Measurements from ENCODE around the gene FKBP6. TPM values are rescaled to one million over a fixed set of nuclear protein-coding genes. Genes with fewer than 3 reads are reported as not detected.
"Not testable (repeated sequence)": the region's sequence is repeated elsewhere in the genome, so short reads cannot be mapped to it uniquely, and the experiment has no call there.

The FKBP6 gene
- not detected for total RNA-seq
- polyA plus RNA-seq: not detected

GRCh38 chr7:73327922-73328321, at the start of gene FKBP6, which contains the start of gene TRIM50:
FKBP6 (plus strand) TSS chr7:73328161; CDS start chr7:73328429, 268 bp downstream.
TRIM50 (minus strand) TSS chr7:73328082; CDS start chr7:73324787, 3,295 bp downstream.
- H3K27me3 Mint-ChIP-seq; H3K4me3 Mint-ChIP-seq; H3K27me3 ChIP-seq (ENCODE audit: insufficient read depth, low read length, poor library complexity, severe bottlenecking); DNase-seq; H3K36me3 Mint-ChIP-seq; POLR2A ChIA-PET; H3K36me3 ChIP-seq (ENCODE audit: insufficient read depth, low read length); H3K9me3 ChIP-seq (ENCODE audit: low read length); H3K27ac Mint-ChIP-seq; H3K4me3 ChIP-seq (ENCODE audit: low read length); H3K4me1 ChIP-seq (ENCODE audit: insufficient read depth, low read length); H3K27ac ChIP-seq (ENCODE audit: low read depth, low read length); H3K9me3 Mint-ChIP-seq: not testable (repeated sequence)
- CTCF ChIA-PET: interaction anchor here (1.4 kb wide), 1 partner anchor 124 kb away, joined by 4 read pairs; no protein-coding TSS in a partner anchor
- peaks cover 7 to 14% (median 9%) of the 10 kb centered on the region in 3 donors for H3K4me1 Mint-ChIP-seq

- CTCF ChIA-PET: not testable (repeated sequence)
Observed at GRCh38 chr7:73297235-73297634, 30.7 kb upstream of the FKBP6 start.

GRCh38 chr7:73297706-73298105, 30.3 kb upstream of the FKBP6 start:
- CTCF ChIA-PET; POLR2A ChIA-PET; H3K36me3 ChIP-seq (ENCODE audit: insufficient read depth, low read length); H3K9me3 Mint-ChIP-seq; H3K9me3 ChIP-seq (ENCODE audit: low read length); DNase-seq; H3K36me3 Mint-ChIP-seq; H3K4me3 Mint-ChIP-seq; H3K27me3 ChIP-seq (ENCODE audit: insufficient read depth, low read length, poor library complexity, severe bottlenecking); H3K4me3 ChIP-seq (ENCODE audit: low read length); H3K27ac Mint-ChIP-seq; H3K27me3 Mint-ChIP-seq; H3K4me1 ChIP-seq (ENCODE audit: insufficient read depth, low read length); H3K27ac ChIP-seq (ENCODE audit: low read depth, low read length); H3K4me1 Mint-ChIP-seq: not testable (repeated sequence)

More at GRCh38 chr7:73297235-73297634, 30.7 kb upstream of the FKBP6 start:
- H3K27ac Mint-ChIP-seq; H3K27me3 Mint-ChIP-seq; H3K4me3 ChIP-seq (ENCODE audit: low read length); H3K4me1 ChIP-seq (ENCODE audit: insufficient read depth, low read length); DNase-seq; H3K9me3 ChIP-seq (ENCODE audit: low read length); H3K27ac ChIP-seq (ENCODE audit: low read depth, low read length); H3K36me3 ChIP-seq (ENCODE audit: insufficient read depth, low read length); H3K27me3 ChIP-seq (ENCODE audit: insufficient read depth, low read length, poor library complexity, severe bottlenecking); POLR2A ChIA-PET; H3K4me3 Mint-ChIP-seq; H3K9me3 Mint-ChIP-seq; H3K4me1 Mint-ChIP-seq; H3K36me3 Mint-ChIP-seq: not testable (repeated sequence)

GRCh38 chr7:73299812-73300211, 28.1 kb upstream of the FKBP6 start:
- H3K4me1 Mint-ChIP-seq; H3K27ac ChIP-seq (ENCODE audit: low read depth, low read length): not testable (repeated sequence)

GRCh38 chr7:73301108-73301507, 26.9 kb upstream of the FKBP6 start:
- H3K4me1 Mint-ChIP-seq; CTCF ChIA-PET; H3K4me3 Mint-ChIP-seq; H3K4me3 ChIP-seq (ENCODE audit: low read length); POLR2A ChIA-PET; H3K27me3 ChIP-seq (ENCODE audit: insufficient read depth, low read length, poor library complexity, severe bottlenecking); DNase-seq; H3K9me3 ChIP-seq (ENCODE audit: low read length); H3K9me3 Mint-ChIP-seq; H3K4me1 ChIP-seq (ENCODE audit: insufficient read depth, low read length); H3K36me3 ChIP-seq (ENCODE audit: insufficient read depth, low read length); H3K27me3 Mint-ChIP-seq; H3K27ac ChIP-seq (ENCODE audit: low read depth, low read length); H3K27ac Mint-ChIP-seq: not testable (repeated sequence)
- peaks cover 0 to 30% (median 6%) of the 10 kb centered on the region in 3 donors for H3K36me3 Mint-ChIP-seq

More at GRCh38 chr7:73299812-73300211, 28.1 kb upstream of the FKBP6 start:
- H3K27me3 Mint-ChIP-seq; H3K4me3 Mint-ChIP-seq; H3K9me3 ChIP-seq (ENCODE audit: low read length); CTCF ChIA-PET; POLR2A ChIA-PET; H3K27ac Mint-ChIP-seq; H3K4me1 ChIP-seq (ENCODE audit: insufficient read depth, low read length); DNase-seq; H3K36me3 ChIP-seq (ENCODE audit: insufficient read depth, low read length); H3K9me3 Mint-ChIP-seq; H3K27me3 ChIP-seq (ENCODE audit: insufficient read depth, low read length, poor library complexity, severe bottlenecking); H3K4me3 ChIP-seq (ENCODE audit: low read length): not testable (repeated sequence)
- peaks cover 0 to 20% (median 2%) of the 10 kb centered on the region in 3 donors for H3K36me3 Mint-ChIP-seq

GRCh38 chr7:73302846-73303245, 25.1 kb upstream of the FKBP6 start:
- H3K4me1 Mint-ChIP-seq: peaks cover 14 to 21% (median 21%) of the 10 kb centered on the region in 3 donors
- H3K9me3 Mint-ChIP-seq; H3K27ac Mint-ChIP-seq; H3K4me3 ChIP-seq (ENCODE audit: low read length); H3K9me3 ChIP-seq (ENCODE audit: low read length); H3K27ac ChIP-seq (ENCODE audit: low read depth, low read length); H3K4me3 Mint-ChIP-seq; H3K27me3 Mint-ChIP-seq; H3K4me1 ChIP-seq (ENCODE audit: insufficient read depth, low read length); CTCF ChIA-PET; POLR2A ChIA-PET; DNase-seq; H3K27me3 ChIP-seq (ENCODE audit: insufficient read depth, low read length, poor library complexity, severe bottlenecking): not testable (repeated sequence)
- H3K36me3 ChIP-seq (ENCODE audit: insufficient read depth, low read length): peaks cover 15% of the 10 kb centered on the region
- H3K36me3 Mint-ChIP-seq: peaks cover 0 to 45% (median 15%) of the 10 kb centered on the region in 3 donors

- H3K4me1 Mint-ChIP-seq: peaks cover 19 to 28% (median 27%) of the 10 kb centered on the region in 3 donors
- peaks cover 10% of the 10 kb centered on the region for H3K4me1 ChIP-seq (ENCODE audit: insufficient read depth, low read length)
- H3K27me3 ChIP-seq (ENCODE audit: insufficient read depth, low read length, poor library complexity, severe bottlenecking): no peaks in the 10 kb centered on the region
- H3K36me3 Mint-ChIP-seq: peaks cover 0 to 49% (median 15%) of the 10 kb centered on the region in 3 donors
- no peaks in the 10 kb centered on the region for H3K27me3 Mint-ChIP-seq
- DNase-seq: no peak
- H3K4me3 Mint-ChIP-seq: no peak overlapping the region
- no peak overlapping the region for H3K27ac Mint-ChIP-seq
- peaks cover 15% of the 10 kb centered on the region for H3K36me3 ChIP-seq (ENCODE audit: insufficient read depth, low read length)
- no peak overlapping the region for H3K27ac ChIP-seq (ENCODE audit: low read depth, low read length)
- no peaks in the 10 kb centered on the region for H3K9me3 ChIP-seq (ENCODE audit: low read length)
- H3K9me3 Mint-ChIP-seq: no peaks in the 10 kb centered on the region
- ChIA-PET POLR2A (no interaction called here), CTCF (no interaction called here)
- no peak overlapping the region for H3K4me3 ChIP-seq (ENCODE audit: low read length)
Observed at GRCh38 chr7:73303546-73303945, 24.4 kb upstream of the FKBP6 start.

GRCh38 chr7:73304071-73304470, 23.9 kb upstream of the FKBP6 start:
- H3K36me3 Mint-ChIP-seq: peaks cover 0 to 52% (median 15%) of the 10 kb centered on the region in 3 donors
- DNase-seq: no peak
- POLR2A ChIA-PET: no interaction called here
- H3K9me3 ChIP-seq (ENCODE audit: low read length): no peaks in the 10 kb centered on the region
- H3K27ac Mint-ChIP-seq: peak overlapping the region in 1 of 8 donors; percentile 58
- H3K27ac ChIP-seq (ENCODE audit: low read depth, low read length): no peak overlapping the region
- H3K4me1 ChIP-seq (ENCODE audit: insufficient read depth, low read length): peaks cover 11% of the 10 kb centered on the region
- H3K4me3 ChIP-seq (ENCODE audit: low read length): no peak overlapping the region
- H3K27me3 Mint-ChIP-seq: no peaks in the 10 kb centered on the region
- CTCF ChIA-PET: no interaction called here
- H3K4me3 Mint-ChIP-seq: peak overlapping the region in 2 of 7 donors; percentile 6 to 76
- H3K27me3 ChIP-seq (ENCODE audit: insufficient read depth, low read length, poor library complexity, severe bottlenecking): no peaks in the 10 kb centered on the region
- no peaks in the 10 kb centered on the region for H3K9me3 Mint-ChIP-seq
- peaks cover 22 to 33% (median 32%) of the 10 kb centered on the region in 3 donors for H3K4me1 Mint-ChIP-seq
- H3K36me3 ChIP-seq (ENCODE audit: insufficient read depth, low read length): peaks cover 15% of the 10 kb centered on the region

Measured in CD8-positive, alpha-beta memory T cell (primary cell).